ENCODE measurements around the gene GNG10.

GNG10 gene

GRCh38 chr9:111631214-111631971, 30.0 kb upstream of the GNG10 start, which contains the start of gene DNAJC25 (continued):
- TF ChIP-seq ZNF398 (tag by site-specific recombination; IDR thresholded peaks at IDR 0.05) = no peak
- 0 out of 2 replicates have a peak, but pooled peaks have one; percentile 6 for TF ChIP-seq ZNF76 (tag by site-specific recombination; IDR thresholded peaks at IDR 0.05; ENCODE audit: borderline replicate concordance, low read depth)
- no peak for TF ChIP-seq ZNF354C (tag by site-specific recombination; IDR thresholded peaks at IDR 0.05; ENCODE audit: borderline replicate concordance, low read depth)
- peak; percentile 18 for TF ChIP-seq GLIS1 (tag by site-specific recombination; IDR thresholded peaks at IDR 0.05)
- no peak for TF ChIP-seq ZNF157 (tag by site-specific recombination; IDR thresholded peaks at IDR 0.05)
- TF ChIP-seq, protein P1, sequence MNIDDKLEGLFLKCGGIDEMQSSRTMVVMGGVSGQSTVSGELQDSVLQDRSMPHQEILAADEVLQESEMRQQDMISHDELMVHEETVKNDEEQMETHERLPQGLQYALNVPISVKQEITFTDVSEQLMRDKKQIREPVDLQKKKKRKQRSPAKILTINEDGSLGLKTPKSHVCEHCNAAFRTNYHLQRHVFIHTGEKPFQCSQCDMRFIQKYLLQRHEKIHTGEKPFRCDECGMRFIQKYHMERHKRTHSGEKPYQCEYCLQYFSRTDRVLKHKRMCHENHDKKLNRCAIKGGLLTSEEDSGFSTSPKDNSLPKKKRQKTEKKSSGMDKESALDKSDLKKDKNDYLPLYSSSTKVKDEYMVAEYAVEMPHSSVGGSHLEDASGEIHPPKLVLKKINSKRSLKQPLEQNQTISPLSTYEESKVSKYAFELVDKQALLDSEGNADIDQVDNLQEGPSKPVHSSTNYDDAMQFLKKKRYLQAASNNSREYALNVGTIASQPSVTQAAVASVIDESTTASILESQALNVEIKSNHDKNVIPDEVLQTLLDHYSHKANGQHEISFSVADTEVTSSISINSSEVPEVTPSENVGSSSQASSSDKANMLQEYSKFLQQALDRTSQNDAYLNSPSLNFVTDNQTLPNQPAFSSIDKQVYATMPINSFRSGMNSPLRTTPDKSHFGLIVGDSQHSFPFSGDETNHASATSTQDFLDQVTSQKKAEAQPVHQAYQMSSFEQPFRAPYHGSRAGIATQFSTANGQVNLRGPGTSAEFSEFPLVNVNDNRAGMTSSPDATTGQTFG (tag by site-specific recombination; IDR thresholded peaks at IDR 0.05; ENCODE audit: borderline replicate concordance) = no peak
- no peak for TF ChIP-seq ZBTB7A (tag by site-specific recombination; IDR thresholded peaks at IDR 0.05; ENCODE audit: low read depth)
- no peak for TF ChIP-seq ZNF510 (tag by site-specific recombination; IDR thresholded peaks at IDR 0.05; ENCODE audit: insufficient replicate concordance)
- no peak for TF ChIP-seq ZNF785 (tag by site-specific recombination; IDR thresholded peaks at IDR 0.05)
- TF ChIP-seq TSHZ1 (tag by site-specific recombination; IDR thresholded peaks at IDR 0.05; ENCODE audit: borderline replicate concordance) = no peak
- TF ChIP-seq, protein P2, sequence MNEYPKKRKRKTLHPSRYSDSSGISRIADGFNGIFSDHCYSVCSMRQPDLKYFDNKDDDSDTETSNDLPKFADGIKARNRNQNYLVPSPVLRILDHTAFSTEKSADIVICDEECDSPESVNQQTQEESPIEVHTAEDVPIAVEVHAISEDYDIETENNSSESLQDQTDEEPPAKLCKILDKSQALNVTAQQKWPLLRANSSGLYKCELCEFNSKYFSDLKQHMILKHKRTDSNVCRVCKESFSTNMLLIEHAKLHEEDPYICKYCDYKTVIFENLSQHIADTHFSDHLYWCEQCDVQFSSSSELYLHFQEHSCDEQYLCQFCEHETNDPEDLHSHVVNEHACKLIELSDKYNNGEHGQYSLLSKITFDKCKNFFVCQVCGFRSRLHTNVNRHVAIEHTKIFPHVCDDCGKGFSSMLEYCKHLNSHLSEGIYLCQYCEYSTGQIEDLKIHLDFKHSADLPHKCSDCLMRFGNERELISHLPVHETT (tag by site-specific recombination; IDR thresholded peaks at IDR 0.05) = no peak
- no peak for TF ChIP-seq ZNF658 (tag by site-specific recombination; IDR thresholded peaks at IDR 0.05)
- TF ChIP-seq ZFP3 (tag by site-specific recombination; IDR thresholded peaks at IDR 0.05; ENCODE audit: low read depth) = no peak
- TF ChIP-seq ZNF747 (tag by site-specific recombination; IDR thresholded peaks at IDR 0.05) = no peak
- no peak for TF ChIP-seq ZNF132 (tag by site-specific recombination; IDR thresholded peaks at IDR 0.05; ENCODE audit: borderline replicate concordance)
- TF ChIP-seq ZNF654 (tag by site-specific recombination; IDR thresholded peaks at IDR 0.05; ENCODE audit: low read depth) = no peak
- peak; percentile 27; the same call in 1 of the 2 replicates for TF ChIP-seq KLF10 (tag by site-specific recombination; IDR thresholded peaks at IDR 0.05)
- no peak for TF ChIP-seq ZNF302 (tag by site-specific recombination; IDR thresholded peaks at IDR 0.05; ENCODE audit: low read depth)
- no peak for TF ChIP-seq ZNF449 (tag by site-specific recombination; IDR thresholded peaks at IDR 0.05)
- TF ChIP-seq ZNF560 (tag by site-specific recombination; IDR thresholded peaks at IDR 0.05; ENCODE audit: borderline replicate concordance) = no peak
- TF ChIP-seq RBAK (tag by site-specific recombination; IDR thresholded peaks at IDR 0.05) = no peak
- TF ChIP-seq, protein P3, sequence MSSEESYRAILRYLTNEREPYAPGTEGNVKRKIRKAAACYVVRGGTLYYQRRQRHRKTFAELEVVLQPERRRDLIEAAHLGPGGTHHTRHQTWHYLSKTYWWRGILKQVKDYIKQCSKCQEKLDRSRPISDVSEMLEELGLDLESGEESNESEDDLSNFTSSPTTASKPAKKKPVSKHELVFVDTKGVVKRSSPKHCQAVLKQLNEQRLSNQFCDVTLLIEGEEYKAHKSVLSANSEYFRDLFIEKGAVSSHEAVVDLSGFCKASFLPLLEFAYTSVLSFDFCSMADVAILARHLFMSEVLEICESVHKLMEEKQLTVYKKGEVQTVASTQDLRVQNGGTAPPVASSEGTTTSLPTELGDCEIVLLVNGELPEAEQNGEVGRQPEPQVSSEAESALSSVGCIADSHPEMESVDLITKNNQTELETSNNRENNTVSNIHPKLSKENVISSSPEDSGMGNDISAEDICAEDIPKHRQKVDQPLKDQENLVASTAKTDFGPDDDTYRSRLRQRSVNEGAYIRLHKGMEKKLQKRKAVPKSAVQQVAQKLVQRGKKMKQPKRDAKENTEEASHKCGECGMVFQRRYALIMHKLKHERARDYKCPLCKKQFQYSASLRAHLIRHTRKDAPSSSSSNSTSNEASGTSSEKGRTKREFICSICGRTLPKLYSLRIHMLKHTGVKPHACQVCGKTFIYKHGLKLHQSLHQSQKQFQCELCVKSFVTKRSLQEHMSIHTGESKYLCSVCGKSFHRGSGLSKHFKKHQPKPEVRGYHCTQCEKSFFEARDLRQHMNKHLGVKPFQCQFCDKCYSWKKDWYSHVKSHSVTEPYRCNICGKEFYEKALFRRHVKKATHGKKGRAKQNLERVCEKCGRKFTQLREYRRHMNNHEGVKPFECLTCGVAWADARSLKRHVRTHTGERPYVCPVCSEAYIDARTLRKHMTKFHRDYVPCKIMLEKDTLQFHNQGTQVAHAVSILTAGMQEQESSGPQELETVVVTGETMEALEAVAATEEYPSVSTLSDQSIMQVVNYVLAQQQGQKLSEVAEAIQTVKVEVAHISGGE (tag by site-specific recombination; conservative IDR thresholded peaks at IDR 0.05; ENCODE audit: low read depth) = no peak
- TF ChIP-seq, protein P4, sequence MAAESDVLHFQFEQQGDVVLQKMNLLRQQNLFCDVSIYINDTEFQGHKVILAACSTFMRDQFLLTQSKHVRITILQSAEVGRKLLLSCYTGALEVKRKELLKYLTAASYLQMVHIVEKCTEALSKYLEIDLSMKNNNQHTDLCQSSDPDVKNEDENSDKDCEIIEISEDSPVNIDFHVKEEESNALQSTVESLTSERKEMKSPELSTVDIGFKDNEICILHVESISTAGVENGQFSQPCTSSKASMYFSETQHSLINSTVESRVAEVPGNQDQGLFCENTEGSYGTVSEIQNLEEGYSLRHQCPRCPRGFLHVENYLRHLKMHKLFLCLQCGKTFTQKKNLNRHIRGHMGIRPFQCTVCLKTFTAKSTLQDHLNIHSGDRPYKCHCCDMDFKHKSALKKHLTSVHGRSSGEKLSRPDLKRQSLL (tag by site-specific recombination; IDR thresholded peaks at IDR 0.05) = no peak; the same call in 1 of the 2 replicates
